GM19438 (cell line): ENCODE data around the gene SDK1.

ENCODE experiments used
- ATAC-seq: cut with Tn5 transposase; IDR thresholded peaks from one replicate; pipeline ENCODE4 v1.9.1; 2021; ENCODE audit warnings: low read depth; ENCODE audit not compliant: unreplicated experiment

SDK1 gene

DNA sequence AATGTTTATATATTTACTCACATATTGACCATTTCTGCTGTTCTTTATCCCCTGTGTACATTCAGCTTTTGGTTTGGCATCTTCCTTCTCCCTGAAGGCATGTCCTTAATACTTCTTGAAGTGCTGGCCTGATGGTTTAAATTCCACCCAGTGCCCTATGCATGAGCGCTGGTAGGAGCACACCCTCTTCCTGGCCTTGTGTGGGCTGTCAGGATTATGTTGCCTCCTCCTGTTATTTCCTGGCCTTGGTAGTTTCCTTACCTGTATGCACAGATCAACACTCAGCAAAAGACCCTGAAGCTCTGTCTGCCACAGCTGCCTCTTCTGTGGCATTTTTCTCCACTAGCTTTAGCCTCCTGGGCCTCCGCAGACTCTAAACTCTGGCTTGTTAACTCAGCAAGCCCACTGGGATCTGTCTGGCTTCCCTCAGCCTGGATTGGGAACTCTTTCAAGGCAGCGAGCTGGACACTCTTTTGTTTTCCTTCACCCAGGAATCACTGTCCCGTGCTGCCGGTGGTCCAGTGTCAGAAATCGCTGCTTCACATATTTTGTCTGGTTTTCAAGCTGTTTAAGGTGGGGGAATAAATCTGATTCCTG, 595.2 kb downstream of the SDK1 start:
- ATAC-seq, result no peak

DNA sequence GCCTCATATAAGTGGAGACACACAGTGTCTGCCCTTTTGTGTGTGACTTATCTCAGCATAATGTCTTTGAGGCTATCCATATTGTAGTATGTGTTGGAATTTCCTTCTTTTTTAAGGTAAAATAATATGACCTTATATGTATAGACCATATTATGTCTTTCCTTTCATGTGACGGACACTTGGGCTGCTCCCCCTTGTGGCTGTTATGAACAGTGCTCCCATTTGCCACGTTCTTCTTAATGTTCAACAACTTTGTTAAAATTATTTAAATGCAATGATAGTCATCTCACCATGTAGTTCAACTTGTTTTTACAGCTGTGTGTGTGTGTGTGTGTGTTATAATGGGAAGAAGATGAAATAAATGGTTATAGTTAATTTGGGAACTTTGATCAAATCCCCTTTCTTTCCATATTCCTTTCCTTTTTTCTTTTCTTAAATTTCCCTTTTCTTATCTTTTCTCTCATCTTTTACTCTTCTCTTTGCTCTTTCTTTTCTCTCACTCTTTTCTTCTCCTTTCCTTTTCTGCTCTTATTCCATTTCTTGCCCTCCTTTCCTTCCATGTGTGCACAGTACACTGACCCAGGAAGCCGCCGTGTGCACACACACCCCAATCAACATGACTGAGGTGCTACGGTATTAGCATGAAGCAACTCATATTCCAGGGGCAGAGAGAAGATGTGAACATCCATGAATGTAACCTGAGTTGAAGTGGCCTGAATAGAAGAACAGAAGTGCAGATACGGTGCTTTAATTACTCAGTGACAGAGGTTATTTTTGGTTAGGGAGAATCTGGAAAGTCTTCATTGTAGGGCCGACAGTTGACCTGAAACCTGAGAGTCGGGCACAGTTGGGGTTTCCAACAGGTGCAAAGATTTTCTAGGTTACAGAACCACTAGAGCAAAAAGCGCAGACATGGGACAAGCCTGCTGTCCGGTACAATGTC, 596.6 kb downstream of the SDK1 start:
- ATAC-seq, result no peak

DNA sequence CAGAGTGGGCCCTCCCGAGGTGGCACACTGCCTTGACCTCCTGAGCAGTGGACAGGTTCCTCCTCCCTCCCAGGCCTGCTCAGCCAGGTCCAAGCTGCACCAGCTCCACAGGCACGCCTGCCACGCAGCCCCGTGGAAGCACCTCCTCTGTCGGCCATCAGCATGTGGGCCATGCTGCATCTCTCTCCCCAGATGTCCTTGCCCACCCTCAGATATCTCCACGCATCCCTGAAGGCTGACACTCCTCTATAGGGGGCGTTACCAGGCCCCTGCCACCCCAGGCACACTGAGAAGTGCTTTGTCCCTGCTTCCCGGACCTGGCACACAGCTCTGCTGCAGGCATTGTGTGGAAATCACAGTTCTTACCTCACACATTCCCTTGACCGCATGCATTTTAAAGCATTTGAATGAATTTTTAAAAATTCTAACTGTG, 598.5 kb downstream of the SDK1 start:
- ATAC-seq, result no peak

DNA sequence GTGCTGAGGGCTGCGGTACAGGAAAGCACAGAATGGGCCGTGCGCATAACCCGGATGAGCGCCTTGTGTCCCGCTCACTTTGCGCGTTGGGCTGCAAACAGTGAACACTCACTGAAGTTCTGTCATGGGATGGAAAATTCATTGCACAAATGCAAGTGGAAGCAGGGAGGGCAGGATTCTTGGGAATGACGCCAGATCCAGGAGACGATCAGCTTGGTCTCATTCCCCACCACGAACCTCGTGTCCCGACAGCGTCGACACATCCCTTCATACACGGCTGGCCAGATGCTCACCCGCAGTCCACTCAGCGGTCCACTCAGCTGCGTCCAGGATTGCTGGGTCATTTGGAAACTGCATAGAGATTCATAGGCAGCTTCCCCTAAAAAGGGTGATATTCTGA, 607.1 kb downstream of the SDK1 start:
- no peak for ATAC-seq

DNA sequence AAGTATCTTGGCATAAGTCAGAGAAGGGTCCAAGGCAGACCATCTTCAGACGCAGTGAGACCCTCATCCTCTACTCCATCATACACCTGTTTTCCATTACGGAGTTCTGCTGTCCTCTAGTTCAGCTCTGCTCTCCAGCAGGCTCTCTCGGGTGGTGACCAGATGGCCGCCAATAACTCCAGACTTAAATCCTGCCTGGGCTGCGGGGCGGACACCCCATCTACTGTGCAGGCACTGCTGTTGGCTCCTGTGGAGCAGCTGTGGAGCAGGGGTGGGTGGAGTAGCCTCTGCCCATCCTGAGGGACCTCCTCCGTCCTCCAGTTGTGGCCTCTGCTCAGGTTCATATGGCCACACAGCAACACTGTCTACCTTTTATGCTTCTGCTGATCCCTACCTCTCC, 608.1 kb downstream of the SDK1 start:
- ATAC-seq, result no peak

DNA sequence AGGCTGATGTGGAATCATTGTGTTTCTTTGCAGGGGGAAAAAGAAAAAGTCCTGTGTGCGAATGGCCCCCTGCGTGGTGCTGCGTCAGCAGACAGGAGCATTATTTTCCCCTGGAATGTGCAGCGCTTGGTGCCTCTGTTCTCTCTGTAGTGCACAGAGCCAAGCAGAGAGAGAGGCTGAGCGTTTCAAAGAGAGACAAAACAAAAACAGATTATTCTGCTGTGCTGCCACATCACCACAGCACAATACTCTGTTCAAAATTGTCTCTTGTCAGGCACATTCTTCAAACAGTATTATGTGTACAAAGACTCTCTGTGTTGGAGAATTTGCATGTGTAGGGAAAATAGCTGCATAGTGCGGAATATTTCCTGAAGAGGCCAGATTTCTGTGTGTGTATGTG, 609.0 kb downstream of the SDK1 start:
- ATAC-seq, result no peak

DNA sequence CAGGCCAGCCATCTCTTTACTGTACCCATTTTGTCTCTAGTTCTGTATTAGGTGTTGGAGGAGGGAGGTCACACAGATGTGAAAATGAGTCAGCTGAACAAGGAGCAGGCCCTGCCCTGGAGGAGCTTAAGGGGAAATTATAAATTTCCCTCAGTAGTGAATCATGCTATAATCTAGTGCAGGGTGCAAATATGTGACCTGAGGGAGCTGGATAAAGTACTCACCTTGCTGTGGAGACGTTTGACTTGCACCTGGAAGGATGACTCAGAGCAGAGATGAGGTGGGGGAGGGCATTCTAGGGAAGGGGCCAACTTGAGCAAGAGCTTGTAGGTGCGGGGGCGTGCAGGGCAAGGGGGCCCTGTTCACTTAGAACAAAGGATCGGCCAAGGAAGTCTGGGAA, 610.6 kb downstream of the SDK1 start:
- ATAC-seq, result no peak

GRCh38 chr7:3912291-3912690, 611.2 kb downstream of the SDK1 start:
- ATAC-seq, result no peak

- no peak for ATAC-seq
Observed at GRCh38 chr7:3914051-3914775, 613.2 kb downstream of the SDK1 start.

GRCh38 chr7:3915337-3915878, 614.4 kb downstream of the SDK1 start:
- ATAC-seq, result no peak

DNA sequence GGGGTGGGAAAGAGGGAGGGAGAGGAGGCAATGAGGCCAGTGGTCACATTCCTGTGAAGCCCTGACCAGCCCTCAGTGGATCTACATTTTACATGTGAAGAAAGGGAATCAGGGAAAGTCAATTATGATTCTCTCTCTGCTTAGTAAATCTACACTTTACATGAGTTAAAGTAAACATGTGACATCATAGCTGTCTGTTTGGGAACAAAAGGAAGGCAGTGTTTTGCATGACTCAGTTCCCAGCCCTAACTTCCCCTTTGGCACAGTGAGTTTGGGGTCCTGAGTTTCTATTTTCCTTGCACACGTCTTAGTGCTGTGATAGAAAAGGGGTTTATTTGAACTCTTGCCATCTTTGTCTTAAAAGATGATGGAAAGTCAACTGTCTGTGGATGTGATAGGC, 615.1 kb downstream of the SDK1 start:
- no peak for ATAC-seq

DNA sequence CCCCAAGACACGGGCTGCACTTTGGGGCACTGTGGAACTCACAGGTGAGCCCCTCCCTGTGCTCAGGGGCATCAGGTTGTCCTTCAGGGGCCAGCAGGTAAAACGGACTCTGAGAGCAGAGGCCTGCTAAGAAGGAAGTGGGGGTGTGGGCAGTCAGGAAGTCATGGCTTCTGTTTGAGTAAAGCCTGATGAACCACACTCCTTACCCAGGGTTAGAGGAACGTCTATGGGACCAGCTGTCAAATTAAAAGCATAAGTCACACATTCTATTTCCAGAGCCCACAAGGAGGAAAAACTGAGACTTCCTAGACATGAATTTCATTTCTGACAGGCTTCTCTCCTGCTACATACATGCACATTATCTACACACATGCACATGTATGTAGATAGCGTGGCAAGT, 616.4 kb downstream of the SDK1 start:
- no peak for ATAC-seq

- no peak for ATAC-seq
Observed at GRCh38 chr7:3918576-3918975, 617.5 kb downstream of the SDK1 start.

- no peak for ATAC-seq
Observed at GRCh38 chr7:3922175-3922635, 621.2 kb downstream of the SDK1 start.

DNA sequence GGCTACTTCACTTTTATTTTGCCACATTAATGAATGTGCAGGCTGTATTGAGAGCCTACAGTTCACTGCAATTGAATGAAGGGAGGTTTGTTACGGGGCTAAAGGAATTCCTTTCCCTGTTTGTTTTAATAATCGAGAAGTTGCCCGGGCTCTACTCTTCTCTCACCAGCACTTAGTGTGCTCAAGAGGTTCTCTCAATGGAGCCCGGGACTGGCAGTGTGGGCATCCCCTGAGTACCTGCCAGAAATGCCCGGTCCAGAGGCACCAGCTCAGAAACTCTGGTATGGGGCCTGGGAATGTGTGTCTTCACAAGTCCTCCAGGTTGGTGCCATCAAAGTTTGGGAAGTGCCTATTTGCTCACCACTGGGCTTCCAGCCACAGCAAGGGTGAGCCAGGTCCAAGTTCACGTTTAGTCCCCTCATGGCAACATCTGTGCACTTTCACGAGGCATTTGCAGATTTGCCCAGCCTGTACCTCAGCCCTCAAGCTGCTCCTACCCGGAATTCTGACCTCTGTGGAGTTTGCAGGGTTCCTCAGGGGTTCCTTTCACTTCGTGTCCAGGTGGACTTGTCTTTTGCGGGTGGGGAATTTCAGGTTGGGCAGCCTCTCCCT, 622.4 kb downstream of the SDK1 start:
- no peak for ATAC-seq

GRCh38 chr7:3924277-3924676, 623.2 kb downstream of the SDK1 start:
- ATAC-seq, result no peak

DNA sequence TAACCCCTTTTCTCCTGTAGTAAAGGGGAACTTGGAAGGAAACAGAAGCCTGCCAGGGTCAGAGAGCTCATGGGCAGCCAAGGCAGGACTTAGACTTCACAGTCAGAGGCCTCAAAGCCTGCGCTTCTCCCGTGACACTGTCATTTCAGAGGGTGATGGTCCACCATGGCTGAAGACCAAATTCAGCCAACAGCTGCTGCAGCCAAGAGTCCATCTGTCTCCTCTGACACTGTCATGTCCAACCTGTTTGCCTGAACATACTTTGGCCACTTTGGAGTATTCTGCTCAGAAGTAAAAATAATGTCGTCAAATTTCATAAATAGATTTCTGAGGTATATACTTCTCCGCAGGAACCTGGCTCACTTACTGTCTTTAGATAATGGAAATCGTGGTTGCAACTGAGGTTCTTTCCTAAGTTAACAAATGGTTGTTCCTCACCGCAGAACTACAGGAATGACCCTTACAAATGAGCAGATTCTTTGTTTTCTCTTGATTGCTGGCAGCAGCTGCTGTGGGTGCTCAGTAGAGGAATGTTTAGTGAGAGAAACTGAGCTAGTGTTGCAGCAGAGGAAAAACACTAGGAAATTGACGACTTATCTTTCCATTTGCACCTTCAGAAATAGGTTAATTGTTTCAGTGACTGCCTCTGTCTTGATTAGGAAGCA, 626.5 kb downstream of the SDK1 start:
- no peak for ATAC-seq

DNA sequence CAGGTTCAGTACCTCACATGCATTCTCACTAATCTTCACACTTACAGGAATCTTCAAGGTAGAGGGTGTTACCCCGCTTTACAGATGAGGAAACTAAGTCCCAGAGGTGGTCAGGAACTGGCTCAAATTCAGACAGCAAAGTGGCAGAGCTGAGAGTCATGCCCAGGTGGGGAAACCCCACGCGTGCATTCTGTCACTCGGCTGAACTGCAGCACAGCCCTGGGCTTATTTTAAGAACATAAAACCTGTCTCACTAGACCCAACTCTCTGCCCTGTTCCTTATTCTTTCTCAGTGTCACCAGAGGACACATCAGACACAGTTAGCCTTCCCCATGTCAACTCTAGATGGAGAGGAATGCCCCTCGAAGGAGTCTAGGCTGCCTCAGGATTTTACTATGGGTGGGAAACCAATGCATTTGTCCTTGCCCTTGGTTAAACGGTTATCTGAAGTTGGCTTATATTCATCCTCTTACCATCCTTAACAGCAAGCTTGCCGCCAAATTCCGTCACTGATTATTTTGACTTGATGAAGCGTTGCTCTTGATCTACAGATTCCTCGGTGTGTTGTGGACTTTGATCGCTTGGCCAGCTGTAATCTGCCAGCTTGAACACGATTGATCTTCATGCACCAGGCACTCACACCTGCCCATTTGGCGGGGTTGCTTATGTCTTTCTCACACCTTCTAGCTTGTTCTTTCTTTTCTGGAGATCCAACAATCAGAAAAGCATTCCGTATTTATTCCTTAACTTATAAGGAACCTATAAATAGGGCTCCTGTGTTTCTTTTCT, 627.9 kb downstream of the SDK1 start:
- no peak for ATAC-seq

DNA sequence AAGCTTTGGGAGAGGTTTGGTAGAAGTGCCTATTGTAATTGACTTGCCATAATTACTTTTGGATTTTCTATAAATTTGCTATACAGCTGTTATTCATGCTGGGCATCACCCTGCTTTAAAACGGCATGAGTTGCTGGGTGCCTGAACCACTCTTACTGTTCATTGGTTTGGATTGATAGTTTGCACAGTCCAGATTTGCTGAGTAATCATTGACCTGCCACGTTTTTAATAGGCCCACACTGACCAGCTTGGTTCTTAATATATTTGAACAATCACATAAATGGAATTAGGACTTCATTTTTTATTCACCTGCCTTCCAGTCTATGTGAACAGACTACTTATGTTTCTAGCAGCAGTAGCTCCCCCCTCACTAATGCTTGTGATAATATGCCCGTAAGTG, 630.8 kb downstream of the SDK1 start:
- ATAC-seq, result no peak
